WTC11 (cell line): ENCODE data around the gene PI4KA. TPM values are rescaled to one million over a fixed set of nuclear protein-coding genes. Genes with fewer than 3 reads are reported as not detected.
"Not testable (repeated sequence)": the region's sequence is repeated elsewhere in the genome, so short reads cannot be mapped to it uniquely, and the experiment has no call there.

Experiments used
- ATAC-seq: fragments of 200-7000 bp; cut with Tn5 transposase; 2 replicates; pipeline ENCODE4 v1.10.0; 2021; ENCODE audit warnings: mild to moderate bottlenecking, moderate library complexity
- CTCF ChIA-PET: fragments of 300-600 bp; sonication (Branson Sonifier 250); formaldehyde crosslinking; loops from one replicate; lab custom pipeline; 2021; ENCODE audit warnings: antibody characterized with exemption; lab: Charles Lee
- POLR2A ChIA-PET: fragments of 350-600 bp; sonication (Branson Sonifier 250); formaldehyde crosslinking; loops from one replicate; lab custom pipeline; 2021; ENCODE audit warnings: antibody characterized with exemption; lab: Charles Lee
- DNase-seq: peaks from one replicate; pipeline ENCODE4 v3.0.0; 2021; ENCODE audit warnings: low spot score
- H3K27ac Mint-ChIP-seq: 2 replicates; pipeline ENCODE4 v1.8.0; 2021; ENCODE audit warnings: mixed read lengths
- H3K27me3 Mint-ChIP-seq: 2 replicates; pipeline ENCODE4 v1.8.0; 2021; ENCODE audit warnings: low read depth, mild to moderate bottlenecking, moderate library complexity, mixed read lengths
- H3K36me3 Mint-ChIP-seq: 2 replicates; pipeline ENCODE4 v1.8.0; 2021; ENCODE audit warnings: mixed read lengths
- H3K4me1 Mint-ChIP-seq: 2 replicates; pipeline ENCODE4 v1.8.0; 2022; ENCODE audit warnings: mixed read lengths
- H3K4me3 Mint-ChIP-seq: 2 replicates; pipeline ENCODE4 v1.8.0; 2021; ENCODE audit warnings: mild to moderate bottlenecking, moderate library complexity, mixed read lengths
- H3K9me3 Mint-ChIP-seq: 2 replicates; pipeline ENCODE4 v1.8.0; 2021; ENCODE audit warnings: mixed read lengths
- ATF1 ChIP-seq: sonication (generic); formaldehyde crosslinking; IDR thresholded peaks from 2 replicates; pipeline ENCODE4 v1.8.1; 2023; ENCODE audit warnings: mild to moderate bottlenecking, moderate library complexity, missing genetic modification reagents
- E2F5 ChIP-seq: sonication (generic); formaldehyde crosslinking; IDR thresholded peaks from 2 replicates; pipeline ENCODE4 v1.8.1; 2022; ENCODE audit warnings: mild to moderate bottlenecking, moderate library complexity, missing genetic modification reagents
- ERG ChIP-seq: fragments of 250-450 bp; sonication (Bioruptor Pico); IDR thresholded peaks from 2 replicates; pipeline ENCODE4 v1.8.0; 2021; ENCODE audit warnings: mild to moderate bottlenecking
- FOXP1 ChIP-seq: sonication (generic); formaldehyde crosslinking; IDR thresholded peaks from 2 replicates; pipeline ENCODE4 v1.8.0; 2022; ENCODE audit warnings: missing genetic modification reagents, mild to moderate bottlenecking, moderate library complexity, borderline replicate concordance
- FOXP4 ChIP-seq: sonication (generic); formaldehyde crosslinking; IDR thresholded peaks from 2 replicates; pipeline ENCODE4 v1.8.0; 2022; ENCODE audit warnings: mild to moderate bottlenecking, missing genetic modification reagents
- HMGA2 ChIP-seq: fragments of 250-450 bp; sonication (Bioruptor Pico); IDR thresholded peaks from 2 replicates; pipeline ENCODE4 v1.4.0; 2021; ENCODE audit warnings: mild to moderate bottlenecking, moderate library complexity
- IRF2 ChIP-seq: sonication (generic); formaldehyde crosslinking; IDR thresholded peaks from 2 replicates; pipeline ENCODE4 v1.8.0; 2022; ENCODE audit warnings: low read depth, missing genetic modification reagents, borderline replicate concordance
- MXD4 ChIP-seq: fragments of 250-450 bp; sonication (Bioruptor Pico); IDR thresholded peaks from 2 replicates; pipeline ENCODE4 v1.8.0; 2021; ENCODE audit warnings: mild to moderate bottlenecking, moderate library complexity, borderline replicate concordance
- PRDM15 ChIP-seq: sonication (generic); formaldehyde crosslinking; IDR thresholded peaks from 2 replicates; pipeline ENCODE4 v1.8.0; 2022; ENCODE audit warnings: missing genetic modification reagents
- SMAD4 ChIP-seq: sonication (generic); formaldehyde crosslinking; IDR thresholded peaks from 2 replicates; pipeline ENCODE4 v1.8.0; 2022; ENCODE audit warnings: mild to moderate bottlenecking, missing genetic modification reagents
- SOX15 ChIP-seq: fragments of 250-450 bp; sonication (Bioruptor Pico); IDR thresholded peaks from 2 replicates; pipeline ENCODE4 v1.9.0; 2021; ENCODE audit warnings: mild to moderate bottlenecking
- ZNF121 ChIP-seq: sonication (generic); formaldehyde crosslinking; IDR thresholded peaks from 2 replicates; pipeline ENCODE4 v1.8.0; 2023; ENCODE audit warnings: missing genetic modification reagents
- total RNA-seq: library from RNA; stranded (reverse); gene quantifications from 3 replicates; pipeline ENCODE4 v1.2.3, GENCODE V29; 2021
- TF ChIP-seq, protein P1 (sequence below): sonication (generic); formaldehyde crosslinking; IDR thresholded peaks from 2 replicates; pipeline ENCODE4 v1.8.1; 2022; ENCODE audit warnings: low read depth, missing genetic modification reagents, borderline replicate concordance
- TF ChIP-seq, protein P2 (sequence below): sonication (generic); formaldehyde crosslinking; IDR thresholded peaks from 2 replicates; pipeline ENCODE4 v1.8.1; 2023; ENCODE audit warnings: mild to moderate bottlenecking, missing genetic modification reagents, moderate library complexity

The PI4KA gene
- total RNA-seq, 1 experiment from 2014 or later: 45.5 TPM

DNA sequence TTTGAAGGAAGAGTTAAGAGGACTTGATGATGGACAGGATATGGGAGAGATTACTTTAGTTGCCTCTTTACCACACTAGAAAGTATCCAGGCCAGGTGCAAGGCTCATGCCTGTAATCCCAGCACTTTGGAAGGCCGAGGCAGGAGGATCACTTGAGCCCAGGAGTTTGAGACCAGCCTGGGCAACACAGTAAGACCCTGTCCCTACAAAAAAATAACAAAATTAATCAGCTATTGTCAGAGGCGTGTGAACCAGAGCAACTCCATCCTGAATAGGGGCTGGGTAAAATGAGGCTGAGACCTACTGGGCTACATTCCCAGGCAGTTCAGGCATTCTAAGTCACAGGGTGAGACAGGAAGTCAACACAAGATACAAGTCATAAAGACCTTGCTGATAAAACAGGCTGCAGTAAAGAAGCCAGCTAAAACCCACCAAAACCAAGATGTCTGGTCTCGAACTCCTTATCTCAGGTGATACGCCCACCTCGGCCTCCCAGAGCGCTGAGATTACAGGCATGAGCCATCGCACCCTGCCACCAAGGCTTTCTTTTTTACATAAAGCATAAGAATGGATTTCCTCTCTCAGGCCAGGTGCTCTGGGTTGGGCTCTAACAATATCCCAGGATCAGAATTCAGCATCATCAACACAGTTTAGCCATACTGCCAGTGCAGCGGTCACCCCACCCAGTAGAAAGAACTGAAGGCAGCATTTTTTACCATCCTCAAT lies 17.8 kb downstream of the PI4KA start:
- Mint-ChIP-seq H3K27ac (peak overlapping the region; percentile 19; the same call in 1 of the 2 replicates), H3K9me3 (no peaks in the 10 kb centered on the region), H3K27me3 (no peaks in the 10 kb centered on the region), H3K4me3 (no peak overlapping the region), H3K4me1 (peaks cover 33% of the 10 kb centered on the region), H3K36me3 (no peaks in the 10 kb centered on the region)
- POLR2A ChIA-PET: no interaction called here
- TF ChIP-seq SOX15 (no peak), ZNF121 (CRISPR knock-in tag) (peak; percentile 58; the same call in 1 of the 2 replicates)
- DNase-seq: no peak
- CTCF ChIA-PET: interaction anchor here (1.2 kb wide), 1 partner anchor 37 kb away, joined by 3 read pairs; no protein-coding TSS in a partner anchor
- peak; percentile 52 for ATAC-seq

- TF ChIP-seq IRF2 (CRISPR knock-in tag): no peak
- no peak for TF ChIP-seq MXD4
- TF ChIP-seq, protein P1, sequence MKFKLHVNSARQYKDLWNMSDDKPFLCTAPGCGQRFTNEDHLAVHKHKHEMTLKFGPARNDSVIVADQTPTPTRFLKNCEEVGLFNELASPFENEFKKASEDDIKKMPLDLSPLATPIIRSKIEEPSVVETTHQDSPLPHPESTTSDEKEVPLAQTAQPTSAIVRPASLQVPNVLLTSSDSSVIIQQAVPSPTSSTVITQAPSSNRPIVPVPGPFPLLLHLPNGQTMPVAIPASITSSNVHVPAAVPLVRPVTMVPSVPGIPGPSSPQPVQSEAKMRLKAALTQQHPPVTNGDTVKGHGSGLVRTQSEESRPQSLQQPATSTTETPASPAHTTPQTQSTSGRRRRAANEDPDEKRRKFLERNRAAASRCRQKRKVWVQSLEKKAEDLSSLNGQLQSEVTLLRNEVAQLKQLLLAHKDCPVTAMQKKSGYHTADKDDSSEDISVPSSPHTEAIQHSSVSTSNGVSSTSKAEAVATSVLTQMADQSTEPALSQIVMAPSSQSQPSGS: no peak
- TF ChIP-seq, all 79 proteins: peak for 0
- CTCF ChIA-PET: interaction anchor here (1.2 kb wide), 1 partner anchor 36 kb away, joined by 3 read pairs; no protein-coding TSS in a partner anchor
- H3K36me3 Mint-ChIP-seq: no peaks in the 10 kb centered on the region
- H3K4me1 Mint-ChIP-seq: peaks cover 27% of the 10 kb centered on the region
- H3K4me3 Mint-ChIP-seq: no peak overlapping the region
- DNase-seq (no peak), ATAC-seq (no peak)
- H3K9me3 Mint-ChIP-seq: no peaks in the 10 kb centered on the region
- peak overlapping the region; percentile 19 for H3K27ac Mint-ChIP-seq
- POLR2A ChIA-PET: no interaction called here
- H3K27me3 Mint-ChIP-seq: no peaks in the 10 kb centered on the region
These were observed 18.6 kb downstream of the PI4KA start for GRCh38 chr22:20839837-20840645.

DNA sequence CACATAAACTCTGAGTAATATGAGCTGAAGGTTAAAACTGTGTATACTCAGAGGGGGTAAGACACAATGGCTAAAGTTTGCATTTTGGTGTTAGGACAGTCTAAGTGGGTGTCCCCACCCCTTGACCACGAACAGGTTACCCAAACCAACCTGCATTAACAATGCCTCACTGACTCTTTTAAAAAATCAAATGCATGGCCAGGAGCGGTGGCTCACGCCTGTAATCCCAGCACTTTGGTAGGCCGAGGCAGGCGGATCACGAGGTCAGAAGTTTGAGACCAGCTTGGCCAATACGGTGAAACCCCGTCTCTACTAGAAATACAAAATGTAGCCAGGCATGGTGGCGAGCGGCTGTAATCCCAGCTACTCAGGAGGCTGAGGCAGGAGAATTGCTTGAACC lies 19.3 kb downstream of the PI4KA start:
- H3K9me3 Mint-ChIP-seq, ATAC-seq, POLR2A ChIA-PET, H3K36me3 Mint-ChIP-seq, DNase-seq, H3K27me3 Mint-ChIP-seq, H3K27ac Mint-ChIP-seq, H3K4me3 Mint-ChIP-seq: not testable (repeated sequence)
- peaks cover 25% of the 10 kb centered on the region for H3K4me1 Mint-ChIP-seq
- CTCF ChIA-PET: interaction anchor here (1.2 kb wide), 1 partner anchor 35 kb away, joined by 3 read pairs; no protein-coding TSS in a partner anchor

DNA sequence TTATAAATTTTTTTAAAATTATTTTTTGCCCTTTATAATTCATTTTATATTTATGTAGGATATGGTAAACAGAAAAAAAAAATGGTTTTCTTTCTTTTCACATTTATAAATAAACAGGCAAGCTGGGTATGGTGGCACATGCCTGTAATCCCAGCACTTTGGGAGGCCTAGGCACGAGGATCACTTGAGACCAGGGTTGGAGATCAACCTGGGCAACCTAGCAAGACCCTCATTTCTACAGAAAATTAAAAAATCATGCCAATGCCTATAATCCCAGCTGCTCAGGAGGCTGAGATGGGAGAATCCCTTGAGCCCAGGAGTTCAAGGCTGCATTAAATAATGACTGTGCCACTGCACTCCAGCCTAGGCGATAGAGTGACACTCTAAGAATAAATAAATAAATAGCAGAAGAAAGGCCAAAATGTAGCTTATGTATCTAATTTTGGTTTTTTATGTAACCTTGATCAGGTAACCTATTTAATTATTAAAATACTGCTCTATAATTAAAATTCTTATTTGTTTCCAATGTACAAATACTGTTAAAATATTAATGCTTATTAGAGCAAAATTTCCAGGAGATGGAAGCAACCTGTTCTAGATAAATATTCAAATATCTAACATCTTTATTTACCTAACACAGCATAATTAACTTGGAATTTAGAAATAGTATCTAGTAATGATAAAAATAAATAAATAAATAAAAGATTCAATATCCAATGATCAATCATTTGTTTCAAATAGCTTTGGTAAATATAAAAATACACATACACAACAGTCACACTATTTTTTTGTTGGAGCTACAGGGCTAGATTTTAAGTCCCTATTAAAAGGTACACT lies 21.4 kb downstream of the PI4KA start:
- Mint-ChIP-seq H3K27ac (no peak overlapping the region), H3K9me3 (no peaks in the 10 kb centered on the region), H3K4me1 (peaks cover 20% of the 10 kb centered on the region), H3K4me3 (no peak overlapping the region), H3K27me3 (no peaks in the 10 kb centered on the region), H3K36me3 (peaks cover 5% of the 10 kb centered on the region)
- POLR2A ChIA-PET: interaction anchor here (0.7 kb wide), 1 partner anchor 29 kb away, joined by 3 read pairs; no protein-coding TSS in a partner anchor
- DNase-seq (no peak), ATAC-seq (no peak)
- CTCF ChIA-PET: no interaction called here
- TF ChIP-seq E2F5 (no peak), ERG (CRISPR knock-in tag) (no peak), SMAD4 (CRISPR knock-in tag) (no peak), FOXP1 (CRISPR knock-in tag) (no peak), ATF1 (CRISPR knock-in tag) (no peak), FOXP4 (CRISPR knock-in tag) (no peak), HMGA2 (no peak), PRDM15 (no peak)
- TF ChIP-seq, protein P2, sequence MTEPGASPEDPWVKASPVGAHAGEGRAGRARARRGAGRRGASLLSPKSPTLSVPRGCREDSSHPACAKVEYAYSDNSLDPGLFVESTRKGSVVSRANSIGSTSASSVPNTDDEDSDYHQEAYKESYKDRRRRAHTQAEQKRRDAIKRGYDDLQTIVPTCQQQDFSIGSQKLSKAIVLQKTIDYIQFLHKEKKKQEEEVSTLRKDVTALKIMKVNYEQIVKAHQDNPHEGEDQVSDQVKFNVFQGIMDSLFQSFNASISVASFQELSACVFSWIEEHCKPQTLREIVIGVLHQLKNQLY (CRISPR knock-in tag): no peak
